ENCODE data around the gene THSD4.

GRCh38 chr15:71293723-71294122, 178.5 kb downstream of the THSD4 start:
- no peak for TF ChIP-seq EZH2 (IDR thresholded peaks at IDR 0.05)
- TF ChIP-seq POLR2AphosphoS5 (IDR thresholded peaks at IDR 0.05; ENCODE audit: borderline replicate concordance, low read depth, low read length): no peak
- TF ChIP-seq FOXP2 (optimal IDR thresholded peaks at IDR 0.05; ENCODE audit: control extremely low read depth, extremely low read length, insufficient read depth): no peak

Data from SK-N-MC (cell line).